HG03196 (cell line): ENCODE measurements around the gene COPB2.
A peak's percentile ranks its signal among the peaks of the same experiment; 100 is the strongest.

Experiments
- ATAC-seq: cut with Tn5 transposase; IDR thresholded peaks from one replicate; pipeline ENCODE4 v1.9.1; 2021; ENCODE audit not compliant: unreplicated experiment

COPB2 gene

GRCh38 chr3:139329364-139329850 lies 60.0 kb downstream of the COPB2 start:
- peak; percentile 98 for ATAC-seq

- ATAC-seq: no peak
Observed at GRCh38 chr3:139328356-139328755, 61.1 kb downstream of the COPB2 start.

GRCh38 chr3:139327861-139328260 lies 61.6 kb downstream of the COPB2 start:
- no peak for ATAC-seq

- ATAC-seq: no peak
Observed at GRCh38 chr3:139327231-139327630, 62.2 kb downstream of the COPB2 start.

- no peak for ATAC-seq
Observed at GRCh38 chr3:139326707-139327106, 62.7 kb downstream of the COPB2 start.

- ATAC-seq: no peak
Observed at GRCh38 chr3:139326131-139326530, 63.3 kb downstream of the COPB2 start.

- no peak for ATAC-seq
Observed at GRCh38 chr3:139325551-139325950, 63.9 kb downstream of the COPB2 start.

- ATAC-seq: no peak
Observed at GRCh38 chr3:139324456-139324855, 65.0 kb downstream of the COPB2 start.

GRCh38 chr3:139323146-139323545 lies 66.3 kb downstream of the COPB2 start:
- ATAC-seq: no peak

- no peak for ATAC-seq
Observed at GRCh38 chr3:139322346-139322745, 67.1 kb downstream of the COPB2 start.

- no peak for ATAC-seq
Observed at GRCh38 chr3:139320551-139321309, 68.7 kb downstream of the COPB2 start.

GRCh38 chr3:139319428-139320402 lies 69.7 kb downstream of the COPB2 start:
- no peak for ATAC-seq

- no peak for ATAC-seq
Observed at GRCh38 chr3:139318826-139319225, 70.6 kb downstream of the COPB2 start.

- ATAC-seq: no peak
Observed at GRCh38 chr3:139318431-139318816, 71.0 kb downstream of the COPB2 start.

GRCh38 chr3:139317660-139318430 lies 71.6 kb downstream of the COPB2 start:
- ATAC-seq: no peak

GRCh38 chr3:139317215-139317614 lies 72.2 kb downstream of the COPB2 start:
- no peak for ATAC-seq

- ATAC-seq: no peak
Observed at GRCh38 chr3:139313921-139314320, 75.5 kb downstream of the COPB2 start.

- no peak for ATAC-seq
Observed at GRCh38 chr3:139312959-139313358, 76.5 kb downstream of the COPB2 start.

- ATAC-seq: no peak
Observed at GRCh38 chr3:139312416-139312815, 77.0 kb downstream of the COPB2 start.

- no peak for ATAC-seq
Observed at GRCh38 chr3:139311557-139311956, 77.9 kb downstream of the COPB2 start.

- no peak for ATAC-seq
Observed at GRCh38 chr3:139310474-139310933, 78.9 kb downstream of the COPB2 start.
